Measurements from ENCODE around the gene NMNAT1.
"Not testable (repeated sequence)": the region's sequence is repeated elsewhere in the genome, so short reads cannot be mapped to it uniquely, and the experiment has no call there.

Gene NMNAT1

DNA sequence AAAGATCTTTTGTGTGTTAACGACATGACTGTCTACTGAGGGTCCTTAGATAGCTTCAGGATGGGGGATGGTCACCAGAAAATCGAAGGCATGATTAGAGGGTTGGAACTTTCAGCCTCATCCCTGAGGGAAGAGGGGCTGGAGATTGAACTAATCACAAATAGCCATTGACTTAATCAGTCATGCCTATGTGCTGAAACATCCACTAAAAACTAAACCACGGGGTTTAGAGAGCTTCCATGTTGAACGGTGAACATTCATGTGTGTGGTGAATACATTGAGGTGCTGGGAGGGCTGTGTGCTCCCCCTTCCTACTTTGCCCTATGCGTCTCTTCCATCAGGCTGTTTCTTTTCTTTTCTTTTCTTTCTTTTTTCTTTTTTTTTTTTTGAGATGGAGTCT lies 70.7 kb downstream of the NMNAT1 start:
- no peak for DNase-seq

DNA sequence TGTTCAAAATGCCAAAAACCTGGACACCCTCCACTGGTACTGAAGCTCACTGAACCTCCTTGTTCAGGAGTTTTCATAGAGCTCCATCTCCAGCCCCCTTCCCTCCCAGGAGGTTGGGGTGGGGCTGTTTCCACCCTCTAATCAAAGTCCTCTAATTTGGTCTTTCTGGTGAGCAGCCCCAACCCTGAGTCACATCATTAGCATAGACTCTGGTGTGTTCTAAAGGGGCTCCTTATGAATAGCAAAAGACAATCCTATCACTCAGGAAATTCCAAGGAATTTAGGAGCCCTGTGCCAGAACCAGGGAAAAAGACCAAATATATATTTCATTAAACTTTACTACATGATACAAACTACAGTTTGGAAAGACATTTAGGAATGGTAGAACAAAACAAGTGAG lies 76.3 kb downstream of the NMNAT1 start:
- no peak for DNase-seq

DNA sequence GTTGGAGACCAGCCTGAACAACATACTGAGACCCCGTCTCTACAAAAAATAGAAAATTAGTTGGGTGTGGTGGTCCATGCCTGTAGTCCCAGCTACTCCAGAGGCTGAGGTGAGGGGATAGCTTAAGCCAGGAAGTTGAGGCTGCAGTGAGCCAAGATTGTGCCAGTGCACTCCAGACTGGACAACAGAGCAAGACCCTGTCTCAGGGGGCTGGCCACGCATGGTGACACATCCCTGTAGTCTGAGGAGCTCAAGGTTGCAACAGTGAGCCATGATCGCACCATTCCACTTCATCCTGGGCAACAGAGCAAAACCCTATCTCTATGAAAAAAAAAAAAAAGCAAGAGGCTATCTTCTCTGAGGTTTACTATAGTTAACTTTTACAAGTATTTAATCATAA lies 76.8 kb downstream of the NMNAT1 start:
- DNase-seq: no peak

- DNase-seq: not testable (repeated sequence)
Observed at GRCh38 chr1:10020678-10021077, 77.4 kb downstream of the NMNAT1 start.

GRCh38 chr1:10021992-10022391 lies 78.7 kb downstream of the NMNAT1 start:
- DNase-seq: not testable (repeated sequence)

DNA sequence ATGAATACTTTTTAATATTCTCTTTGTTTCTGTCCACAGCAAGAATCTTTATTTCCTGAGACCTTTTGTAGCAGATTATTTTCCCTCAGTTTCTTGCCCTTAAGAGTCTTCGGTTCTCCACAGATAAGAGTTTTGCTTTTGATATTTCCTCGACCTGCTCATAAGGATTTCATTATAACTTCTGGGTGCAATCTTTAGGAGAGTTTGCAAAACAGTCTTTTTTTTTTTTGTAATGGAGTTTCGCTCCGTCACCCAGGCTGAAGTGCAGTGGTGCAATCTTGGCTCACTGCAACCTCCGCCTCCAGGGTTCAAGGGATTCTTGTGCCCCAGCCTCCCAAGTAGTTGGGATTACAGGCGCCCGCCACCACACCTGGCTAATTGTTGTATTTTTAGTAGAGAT lies 79.4 kb downstream of the NMNAT1 start:
- no peak for DNase-seq

GRCh38 chr1:10025354-10025753 lies 82.1 kb downstream of the NMNAT1 start:
- DNase-seq: no peak

GRCh38 chr1:10027027-10027426 lies 83.8 kb downstream of the NMNAT1 start:
- no peak for DNase-seq

DNA sequence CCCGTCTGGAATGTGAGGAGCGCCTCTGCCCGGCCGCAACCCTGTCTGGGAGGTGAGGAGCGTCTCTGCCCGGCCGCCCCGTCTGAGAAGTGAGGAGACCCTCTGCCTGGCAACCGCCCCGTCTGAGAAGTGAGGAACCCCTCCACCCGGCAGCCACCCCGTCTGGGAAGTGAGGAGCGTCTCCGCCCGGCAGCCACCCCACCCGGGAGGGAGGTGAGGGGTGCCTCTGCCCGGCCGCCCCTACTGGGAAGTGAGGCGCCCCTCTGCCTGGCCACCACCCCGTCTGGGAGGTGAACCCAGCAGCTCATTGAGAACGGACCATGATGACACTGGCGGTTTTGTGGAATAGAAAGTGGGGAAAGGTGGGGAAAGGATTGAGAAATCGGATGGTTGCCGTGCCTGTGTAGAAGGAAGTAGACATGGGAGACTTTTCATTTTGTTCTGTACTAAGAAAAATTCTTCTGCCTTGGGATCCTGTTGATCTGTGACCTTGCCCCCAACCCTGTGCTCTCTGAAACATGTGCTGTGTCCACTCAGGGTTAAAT lies 85.8 kb downstream of the NMNAT1 start:
- DNase-seq: not testable (repeated sequence)

DNA sequence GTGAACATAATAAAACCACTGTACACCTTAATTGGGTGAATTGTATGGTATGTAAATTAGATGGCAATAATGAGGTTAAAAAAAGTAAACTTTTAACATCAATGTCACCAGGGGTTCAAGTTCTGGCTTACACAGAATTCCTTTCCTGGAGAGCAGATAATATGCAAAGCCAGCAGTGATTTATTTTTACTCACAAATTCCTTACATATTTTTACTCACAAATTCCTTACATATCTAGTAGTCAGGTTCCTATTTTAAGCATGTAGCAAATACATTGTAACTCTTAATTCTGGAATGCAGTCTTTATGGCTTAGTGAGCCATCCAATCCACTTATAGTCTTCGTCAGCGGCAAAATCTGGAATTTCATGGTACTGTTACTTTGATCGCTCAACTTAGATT lies 88.2 kb downstream of the NMNAT1 start:
- no peak for DNase-seq

GRCh38 chr1:10032590-10033358 lies 89.5 kb downstream of the NMNAT1 start, which contains the start of gene UBE4B:
TSS of gene UBE4B (plus strand) at chr1:10032958. CDS start at chr1:10033671, 713 bp downstream.
- peak; percentile 79 to 99 (median 96) for DNase-seq

DNA sequence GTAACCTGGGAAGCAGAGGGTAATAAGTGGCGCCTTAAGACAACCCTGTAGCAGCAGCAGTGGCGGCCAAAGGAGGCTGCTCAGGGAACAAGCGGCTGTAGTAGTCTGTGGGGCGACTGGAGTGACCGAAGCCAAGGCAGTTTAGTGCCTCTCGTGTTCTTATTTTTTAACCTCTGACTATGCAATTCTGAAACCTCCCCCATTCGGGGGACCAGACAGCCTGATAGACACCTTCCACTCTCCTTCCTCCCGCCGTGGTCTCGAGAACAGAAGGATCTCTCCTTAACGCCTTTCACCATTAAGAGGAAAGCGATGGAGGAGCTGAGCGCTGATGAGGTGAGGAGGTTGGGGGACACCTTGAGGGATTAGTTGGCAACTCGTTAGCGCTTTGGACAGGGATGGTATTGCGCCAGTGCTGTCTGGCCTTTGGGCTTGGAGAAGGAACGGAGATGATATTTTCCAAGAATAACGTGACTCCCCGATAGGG lies 90.1 kb downstream of the NMNAT1 start:
- peak in 6 of 56 donors; percentile 32 to 57 (median 44) for DNase-seq
